HepG2 (cell line): ENCODE measurements around the gene CRMP1.

ENCODE experiments used
- EHMT2 ChIP-seq: fragments of 200-600 bp; sonication (generic); IDR thresholded peaks from 2 replicates; pipeline ENCODE4 v1.7.0; 2017; ENCODE audit warnings: antibody characterized with exemption, low read depth, low read length, borderline replicate concordance
- FOXJ3 ChIP-seq: sonication (generic); formaldehyde crosslinking; IDR thresholded peaks from 2 replicates; pipeline ENCODE4 v1.4.0; 2020; ENCODE audit warnings: missing genetic modification reagents, mild to moderate bottlenecking, borderline replicate concordance
- JUND ChIP-seq: sonication (generic); formaldehyde crosslinking; IDR thresholded peaks from 2 replicates; pipeline ENCODE4 v1.8.0; 2022; ENCODE audit warnings: mild to moderate bottlenecking, missing genetic modification reagents
- NBN ChIP-seq: fragments of 450-650 bp; conservative IDR thresholded peaks from 2 replicates; pipeline ENCODE4 v1.6.1; 2017
- NKX3-1 ChIP-seq: sonication (generic); formaldehyde crosslinking; IDR thresholded peaks from 2 replicates; pipeline ENCODE4 v1.5.0; 2020; ENCODE audit warnings: missing genetic modification reagents

GRCh38 chr4:5928274-5928673 is 35.4 kb upstream of the CRMP1 start:
- TF ChIP-seq NBN (no peak), FOXJ3 (CRISPR knock-in tag) (no peak), JUND (CRISPR knock-in tag) (no peak), EHMT2 (no peak), NKX3-1 (CRISPR knock-in tag) (no peak)
